Muscle of leg (tissue), 11 donors: ENCODE results near the gene TBC1D22A. TPM values are rescaled to one million over a fixed set of nuclear protein-coding genes. Genes with fewer than 3 reads are reported as not detected.

Source experiments
- DNase-seq: peaks from one replicate; pipeline ENCODE4 v3.0.0; 2013
- H3K27ac ChIP-seq: one replicate; pipeline ENCODE4 v1.5.1; 2013; ENCODE audit warnings: mild to moderate bottlenecking, low read length, control low read depth
- H3K27me3 ChIP-seq: one replicate; pipeline ENCODE4 v1.6.1; 2013; ENCODE audit warnings: low read length; ENCODE audit not compliant: control insufficient read depth, insufficient read depth
- H3K36me3 ChIP-seq: one replicate; pipeline ENCODE4 v1.6.1; 2013; ENCODE audit warnings: low read length; ENCODE audit not compliant: control insufficient read depth, insufficient read depth
- H3K4me1 ChIP-seq: one replicate; pipeline ENCODE4 v1.6.1; 2013; ENCODE audit warnings: low read length; ENCODE audit not compliant: control insufficient read depth, insufficient read depth
- H3K4me3 ChIP-seq: one replicate; pipeline ENCODE4 v1.5.1; 2013; ENCODE audit warnings: low read length, control low read depth
- H3K9me3 ChIP-seq: replicated peaks from 2 replicates; pipeline ENCODE4 v1.6.1; 2013; ENCODE audit warnings: low read depth, low read length; ENCODE audit not compliant: control insufficient read depth
- WGBS: methylation state at CpG from one replicate; pipeline ENCODE4 v1.1.5; 2013; ENCODE audit warnings: missing lambda C conversion rate; ENCODE audit not compliant: insufficient coverage; 5-methylcytosine and 5-hydroxymethylcytosine counted together
- polyA plus RNA-seq, 8 donors: library from polyadenylated mRNA; unstranded; fragments of 120-200 nt; gene quantifications; one replicate each; pipeline versions ENCODE4 v1.2.1 to v1.2.3, GENCODE V29; 2013; ENCODE audit warnings: inconsistent platforms in 1 of 8, low replicate concordance in 1 of 8; ENCODE audit not compliant: insufficient read length in 8 of 8, insufficient read depth in 1 of 8
- total RNA-seq: library from RNA; stranded (reverse); fragments of 120-200 nt; gene quantifications from one replicate; pipeline ENCODE4 v1.2.4, GENCODE V29; 2013

TBC1D22A gene
- total and polyA plus RNA-seq, 9 donors, result 8.0 to 16.9 (median 15.6) TPM

DNA sequence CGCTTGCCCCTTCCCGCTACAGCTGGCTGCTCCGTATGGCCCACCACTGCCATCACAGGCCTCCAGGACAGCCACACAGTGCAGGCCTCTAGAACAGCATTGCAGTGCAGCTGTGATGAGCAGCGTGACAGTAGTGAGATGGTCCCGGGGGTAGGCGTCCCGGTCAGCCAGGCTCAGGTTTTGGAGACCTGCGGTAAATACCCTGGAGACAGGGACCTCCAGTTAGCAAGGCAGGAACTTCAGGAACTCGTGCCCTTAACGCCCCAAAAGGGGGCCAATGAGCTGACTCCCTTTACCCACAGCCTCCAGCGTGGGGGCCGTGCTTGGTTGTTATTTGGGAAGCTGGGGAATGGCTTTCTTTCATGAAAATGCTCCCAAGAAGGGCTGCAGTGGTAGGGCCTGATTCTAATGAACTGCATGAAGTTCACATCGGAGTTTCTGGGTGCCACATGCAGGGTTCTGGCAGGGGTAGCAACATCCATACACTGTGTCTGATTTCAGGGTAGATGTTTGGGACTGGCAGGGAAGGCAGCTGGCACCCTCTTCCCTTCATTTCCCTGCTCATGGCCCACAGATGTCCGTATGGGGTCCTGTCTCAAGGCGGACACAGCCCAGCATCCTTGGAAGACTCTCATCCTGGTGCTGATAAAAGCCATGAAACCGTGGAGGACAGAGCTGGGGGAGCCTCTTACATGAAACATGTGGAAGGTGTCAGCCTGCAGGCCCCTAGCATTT is 440.5 kb downstream of the TBC1D22A start:
- 81% methylated on average over 12 of the region's 16 CpGs for WGBS
- DNase-seq, result no peak
- Histone ChIP-seq H3K9me3 (peaks cover 3% of the 10 kb centered on the region), H3K36me3 (no peaks in the 10 kb centered on the region), H3K27ac (no peak overlapping the region), H3K4me1 (peaks cover 26% of the 10 kb centered on the region), H3K27me3 (peaks cover 8% of the 10 kb centered on the region), H3K4me3 (no peak overlapping the region)

DNA sequence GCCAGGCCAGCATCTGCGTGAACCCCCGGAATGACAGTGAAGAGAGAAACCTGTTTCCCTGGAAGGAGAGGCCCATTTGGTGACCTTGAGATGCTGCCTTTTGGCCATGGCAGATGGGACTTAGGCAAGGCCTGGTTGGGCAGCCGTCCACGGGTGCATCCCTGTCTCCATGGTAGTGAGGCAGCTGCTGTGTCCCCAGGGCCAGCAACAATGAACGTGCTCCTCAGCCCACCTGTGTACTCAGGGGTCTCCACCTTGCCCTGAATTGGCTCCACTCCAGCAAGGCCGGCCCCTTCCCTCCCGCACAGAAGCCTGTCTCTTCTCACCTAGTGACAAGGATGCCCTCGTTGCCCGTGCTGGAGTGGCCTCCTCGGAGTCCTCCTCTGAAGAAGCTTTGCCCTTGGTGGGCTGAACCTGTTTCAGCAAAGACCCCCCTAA is 441.1 kb downstream of the TBC1D22A start:
- peaks cover 8% of the 10 kb centered on the region for H3K27me3 ChIP-seq
- H3K4me1 ChIP-seq, result peaks cover 26% of the 10 kb centered on the region
- H3K36me3 ChIP-seq, result no peaks in the 10 kb centered on the region
- peaks cover 3% of the 10 kb centered on the region for H3K9me3 ChIP-seq
- no peak overlapping the region for H3K4me3 ChIP-seq
- 58% methylated on average over 10 of the region's 10 CpGs for WGBS
- no peak for DNase-seq
- no peak overlapping the region for H3K27ac ChIP-seq

DNA sequence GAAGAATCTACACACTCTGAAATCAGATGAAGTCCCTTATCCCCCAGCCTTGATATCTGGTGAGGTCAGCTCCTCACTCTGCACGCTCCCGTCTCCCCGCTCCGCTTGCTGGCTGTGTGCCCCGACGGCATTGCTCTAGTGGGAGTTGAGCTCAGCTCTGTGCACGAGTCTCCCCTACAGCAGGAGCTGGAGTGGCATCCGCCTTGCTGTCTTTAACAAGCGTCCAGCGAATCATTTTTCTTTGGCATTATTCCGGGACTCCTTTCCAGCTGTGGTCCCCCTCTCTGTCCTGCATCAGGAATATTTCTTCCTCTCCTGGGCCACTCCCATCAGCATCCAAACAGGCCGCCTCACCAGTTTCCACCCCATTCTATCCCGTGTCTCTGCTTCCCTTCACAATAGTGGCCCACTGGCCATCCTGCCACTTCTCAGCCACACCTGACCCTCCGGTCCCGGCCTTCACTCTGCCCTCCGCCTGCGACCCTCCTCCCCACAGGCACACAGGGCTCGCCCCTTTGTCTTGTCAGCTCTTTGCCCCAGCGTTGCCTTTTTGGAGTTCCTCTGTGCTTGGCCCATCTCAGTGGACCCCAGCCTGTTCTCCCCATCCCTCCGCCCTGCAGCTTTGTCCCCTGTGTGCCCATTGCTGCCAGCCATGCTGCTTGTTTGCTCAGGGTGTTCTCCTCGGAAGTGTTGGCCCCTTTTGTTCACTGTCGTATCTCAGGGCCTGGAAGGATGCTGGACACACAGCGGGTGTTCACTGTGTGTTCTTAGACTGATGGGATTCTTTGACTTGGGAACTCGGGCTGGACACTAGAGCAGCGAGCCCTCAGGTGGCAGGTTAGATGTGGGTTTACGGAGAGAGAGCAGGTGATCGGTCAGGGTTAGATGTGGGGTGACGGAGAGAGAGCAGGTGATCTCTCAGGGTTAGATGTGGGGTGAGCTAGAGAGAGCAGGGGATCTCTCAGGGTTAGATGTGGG is 441.8 kb downstream of the TBC1D22A start:
- Histone ChIP-seq H3K9me3 (peaks cover 3% of the 10 kb centered on the region), H3K27ac (no peak overlapping the region), H3K27me3 (peaks cover 8% of the 10 kb centered on the region), H3K36me3 (no peaks in the 10 kb centered on the region), H3K4me1 (peaks cover 26% of the 10 kb centered on the region), H3K4me3 (no peak overlapping the region)
- peak; percentile 64 for DNase-seq
- WGBS, result 56% methylated on average over 28 of the region's 28 CpGs

- H3K4me1 ChIP-seq, result peaks cover 21% of the 10 kb centered on the region
- H3K27ac ChIP-seq, result no peak overlapping the region
- H3K9me3 ChIP-seq, result peaks cover 3% of the 10 kb centered on the region
- no peak overlapping the region for H3K4me3 ChIP-seq
- WGBS, result 93% methylated on average over 13 of the region's 13 CpGs
- DNase-seq, result no peak
- no peaks in the 10 kb centered on the region for H3K36me3 ChIP-seq
- H3K27me3 ChIP-seq, result peaks cover 6% of the 10 kb centered on the region
These were observed 442.6 kb downstream of the TBC1D22A start for GRCh38 chr22:47205081-47205491.

DNA sequence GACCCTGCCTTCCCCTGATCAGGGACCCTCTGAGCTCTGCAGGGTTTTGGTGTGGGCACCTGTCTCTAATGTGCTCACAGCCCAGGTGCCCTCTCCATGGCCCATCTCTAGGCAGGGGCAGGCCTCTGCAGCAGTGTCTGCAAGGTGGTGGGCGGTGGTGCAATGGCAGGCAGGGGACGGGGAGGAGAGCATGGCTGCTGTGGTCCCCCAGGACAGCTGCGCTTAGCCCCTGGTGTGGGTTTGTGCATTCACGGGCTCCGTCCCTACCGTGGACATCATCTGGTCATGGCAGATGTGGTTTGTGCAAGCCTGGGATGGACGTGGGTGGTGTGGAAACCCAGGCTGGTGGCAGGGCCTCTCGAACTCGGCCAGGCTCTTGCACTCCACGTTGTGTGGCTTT is 443.1 kb downstream of the TBC1D22A start:
- 89% methylated on average over 9 of the region's 10 CpGs for WGBS
- Histone ChIP-seq H3K27me3 (peaks cover 6% of the 10 kb centered on the region), H3K4me3 (no peak overlapping the region), H3K4me1 (peaks cover 16% of the 10 kb centered on the region), H3K27ac (no peak overlapping the region), H3K36me3 (no peaks in the 10 kb centered on the region), H3K9me3 (peaks cover 3% of the 10 kb centered on the region)
- DNase-seq, result no peak

- peaks cover 3% of the 10 kb centered on the region for H3K9me3 ChIP-seq
- peaks cover 4% of the 10 kb centered on the region for H3K27me3 ChIP-seq
- H3K4me3 ChIP-seq, result no peak overlapping the region
- no peak for DNase-seq
- H3K27ac ChIP-seq, result no peak overlapping the region
- H3K36me3 ChIP-seq, result no peaks in the 10 kb centered on the region
- H3K4me1 ChIP-seq, result peaks cover 10% of the 10 kb centered on the region
- 83% methylated on average over 1 of the region's 3 CpGs for WGBS
These were observed 443.7 kb downstream of the TBC1D22A start for GRCh38 chr22:47206164-47206563.

DNA sequence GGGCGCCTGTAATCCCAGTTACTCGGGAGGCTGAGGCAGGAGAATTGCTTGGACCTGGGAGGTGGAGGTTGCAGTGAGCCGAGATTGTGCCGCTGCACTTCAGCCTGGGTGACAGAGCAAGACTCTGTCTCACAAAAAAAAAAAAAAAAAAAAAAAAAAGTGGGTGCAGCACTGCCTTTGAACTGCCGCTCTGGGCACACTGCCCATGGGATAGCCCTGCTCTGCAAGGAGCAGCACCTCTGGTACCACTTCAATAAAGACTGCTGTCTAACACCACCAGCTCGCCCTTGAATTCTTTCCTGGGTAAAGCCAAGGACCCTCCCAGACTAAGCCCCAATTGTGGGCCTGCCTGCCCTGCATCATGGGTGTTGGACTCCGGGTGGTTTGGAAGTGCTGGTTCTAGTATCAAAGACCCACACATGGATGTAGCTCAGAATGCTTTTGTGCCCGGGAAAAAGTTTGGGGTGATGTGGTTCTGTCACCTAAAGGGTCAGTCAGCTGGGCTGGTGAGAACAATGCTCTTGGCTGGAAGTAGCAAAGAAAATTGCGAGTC is 444.3 kb downstream of the TBC1D22A start:
- WGBS, result 92% methylated on average over 3 of the region's 9 CpGs
- Histone ChIP-seq H3K27me3 (peaks cover 4% of the 10 kb centered on the region), H3K9me3 (peaks cover 3% of the 10 kb centered on the region), H3K4me3 (no peak overlapping the region), H3K36me3 (no peaks in the 10 kb centered on the region), H3K27ac (no peak overlapping the region), H3K4me1 (peaks cover 10% of the 10 kb centered on the region)
- no peak for DNase-seq

GRCh38 chr22:47207387-47207786 is 444.9 kb downstream of the TBC1D22A start:
- Histone ChIP-seq H3K4me1 (peaks cover 10% of the 10 kb centered on the region), H3K27ac (no peak overlapping the region), H3K36me3 (no peaks in the 10 kb centered on the region), H3K27me3 (peaks cover 4% of the 10 kb centered on the region), H3K9me3 (peaks cover 3% of the 10 kb centered on the region), H3K4me3 (no peak overlapping the region)
- WGBS, result 88% methylated on average over 4 of the region's 6 CpGs
- DNase-seq, result no peak

GRCh38 chr22:47207846-47208554 is 445.6 kb downstream of the TBC1D22A start:
- no peak overlapping the region for H3K4me3 ChIP-seq
- no peak for DNase-seq
- no peak overlapping the region for H3K27ac ChIP-seq
- H3K4me1 ChIP-seq, result peaks cover 10% of the 10 kb centered on the region
- WGBS, result 84% methylated on average over 10 of the region's 12 CpGs
- peaks cover 3% of the 10 kb centered on the region for H3K9me3 ChIP-seq
- H3K27me3 ChIP-seq, result peaks cover 4% of the 10 kb centered on the region
- H3K36me3 ChIP-seq, result no peaks in the 10 kb centered on the region
